NK-92 treated with Interleukin-12 subunit alpha and Interleukin-12 subunit beta, amount 100 ng/mL, for 24 hours (cell line): ENCODE results near the gene BMP6.

Experiments used
- DNase-seq: peaks from one replicate; lab custom pipeline; 2025; lab: John Stamatoyannopoulos, UW

BMP6 gene

GRCh38 chr6:7828124-7828523 lies 102.2 kb downstream of the BMP6 start:
- DNase-seq: no peak

- DNase-seq: no peak
Observed at GRCh38 chr6:7832904-7833750, 107.2 kb downstream of the BMP6 start.

GRCh38 chr6:7833751-7834070 lies 107.8 kb downstream of the BMP6 start:
- DNase-seq: no peak

DNA sequence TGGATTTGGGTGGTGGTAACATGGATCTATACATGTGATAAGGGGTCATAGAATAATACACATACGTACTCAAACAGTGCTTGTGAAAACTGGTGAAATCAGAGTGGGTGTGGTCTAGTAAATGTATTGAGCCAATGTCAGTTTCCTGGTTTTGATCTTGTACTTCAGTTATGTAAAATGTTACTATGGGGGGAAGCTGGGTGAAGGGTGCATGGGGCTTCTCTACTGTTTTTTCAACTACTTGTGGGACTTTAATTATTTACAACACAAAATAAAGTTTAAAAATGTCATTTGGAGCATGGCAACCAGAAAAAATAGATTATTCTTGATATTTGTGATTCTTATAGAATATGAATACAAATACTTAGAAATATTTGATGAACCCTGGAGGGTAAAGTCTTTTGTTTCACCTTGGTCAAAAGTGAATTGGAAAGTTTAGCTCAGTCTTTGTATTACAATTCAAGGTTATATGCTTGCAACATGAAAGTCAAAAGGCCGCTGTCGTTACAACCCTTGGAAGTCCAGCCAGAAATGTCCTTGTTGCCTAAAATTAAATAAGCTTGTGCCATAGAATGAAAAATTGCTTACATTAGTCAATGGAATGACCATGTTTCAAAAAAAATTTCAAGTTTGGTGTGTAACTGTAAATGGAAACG lies 110.6 kb downstream of the BMP6 start:
- DNase-seq: no peak

GRCh38 chr6:7841781-7842468 lies 116.0 kb downstream of the BMP6 start:
- DNase-seq: no peak

GRCh38 chr6:7846966-7847818 lies 121.3 kb downstream of the BMP6 start:
- DNase-seq: no peak

GRCh38 chr6:7848229-7848628 lies 122.3 kb downstream of the BMP6 start:
- DNase-seq: no peak

DNA sequence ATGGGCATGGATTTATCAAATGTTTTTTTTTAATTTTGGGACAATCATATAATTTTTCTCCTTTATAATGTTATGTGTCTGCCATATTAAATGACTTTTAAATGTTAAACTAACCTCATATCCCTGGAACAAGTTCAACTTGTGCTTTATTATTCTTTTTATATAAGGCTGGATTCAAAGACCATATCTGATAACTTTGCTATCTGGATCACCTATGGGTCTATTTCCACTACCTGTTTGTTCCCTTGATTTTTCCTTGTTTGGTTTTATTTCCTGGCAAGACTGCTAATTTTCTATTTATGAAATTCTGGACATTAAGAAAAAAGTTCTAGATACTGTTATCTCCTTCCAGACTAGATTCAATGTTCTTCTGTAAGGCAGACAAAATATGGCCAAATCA lies 125.9 kb downstream of the BMP6 start:
- no peak for DNase-seq

- no peak for DNase-seq
Observed at GRCh38 chr6:7859591-7859990, 133.7 kb downstream of the BMP6 start.

DNA sequence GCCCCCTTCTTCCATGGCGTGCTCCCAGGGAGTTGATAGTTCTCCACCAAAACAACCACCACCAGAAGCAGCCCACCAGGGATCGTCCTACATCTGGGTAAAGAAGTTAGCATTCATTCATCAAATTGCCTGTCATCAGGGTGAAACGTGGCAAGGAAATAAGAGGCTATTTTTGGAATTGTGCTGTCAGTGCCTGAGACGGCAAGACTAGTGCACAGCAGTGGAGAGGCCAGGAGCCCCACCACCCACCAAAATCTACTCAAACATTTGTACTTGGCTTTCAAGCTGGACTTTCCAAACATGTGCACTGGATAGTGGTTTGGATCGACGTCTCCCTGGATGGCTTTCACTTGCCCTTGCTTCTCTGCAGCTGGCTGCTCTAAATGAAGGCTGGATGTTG lies 139.9 kb downstream of the BMP6 start:
- no peak for DNase-seq

DNA sequence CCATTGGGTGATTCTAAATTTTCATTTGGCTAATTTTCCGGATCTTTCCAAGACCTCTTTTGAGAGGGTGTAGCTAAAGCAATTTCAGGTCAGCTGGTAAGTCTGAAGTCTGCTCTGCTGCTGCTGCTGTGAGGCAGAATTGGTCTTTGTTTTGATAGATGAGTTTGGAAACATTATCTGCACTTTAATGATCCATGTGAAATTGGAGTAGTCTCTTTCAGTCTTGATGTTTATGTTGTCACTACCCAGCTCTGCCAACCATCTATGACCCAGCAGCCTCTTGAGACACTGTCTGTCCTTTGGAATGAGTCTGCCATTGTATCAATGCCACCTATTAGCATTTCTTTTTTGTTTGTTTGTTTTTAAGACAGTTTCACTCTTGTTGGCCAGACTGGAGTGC lies 140.6 kb downstream of the BMP6 start:
- DNase-seq: no peak

DNA sequence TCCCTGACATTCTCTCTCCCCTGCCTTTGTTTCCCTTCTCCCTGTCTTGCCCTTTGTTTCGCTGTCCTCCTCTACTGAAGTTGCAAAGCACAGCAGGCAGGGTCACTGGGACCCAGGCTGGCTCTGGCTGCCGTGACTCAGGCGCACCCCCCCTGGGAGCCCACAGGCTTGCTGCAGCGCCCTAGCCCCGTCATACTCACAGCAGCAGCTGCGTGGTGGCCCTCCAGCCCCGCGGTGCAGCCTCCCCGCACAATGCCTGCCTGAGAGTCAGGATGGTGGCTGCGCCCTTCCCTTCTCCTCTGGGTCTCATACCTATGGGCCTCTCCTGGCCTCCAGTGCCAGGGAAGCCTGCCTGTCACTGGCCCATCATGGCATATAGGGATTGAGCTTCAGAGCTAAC lies 143.0 kb downstream of the BMP6 start:
- DNase-seq: no peak

DNA sequence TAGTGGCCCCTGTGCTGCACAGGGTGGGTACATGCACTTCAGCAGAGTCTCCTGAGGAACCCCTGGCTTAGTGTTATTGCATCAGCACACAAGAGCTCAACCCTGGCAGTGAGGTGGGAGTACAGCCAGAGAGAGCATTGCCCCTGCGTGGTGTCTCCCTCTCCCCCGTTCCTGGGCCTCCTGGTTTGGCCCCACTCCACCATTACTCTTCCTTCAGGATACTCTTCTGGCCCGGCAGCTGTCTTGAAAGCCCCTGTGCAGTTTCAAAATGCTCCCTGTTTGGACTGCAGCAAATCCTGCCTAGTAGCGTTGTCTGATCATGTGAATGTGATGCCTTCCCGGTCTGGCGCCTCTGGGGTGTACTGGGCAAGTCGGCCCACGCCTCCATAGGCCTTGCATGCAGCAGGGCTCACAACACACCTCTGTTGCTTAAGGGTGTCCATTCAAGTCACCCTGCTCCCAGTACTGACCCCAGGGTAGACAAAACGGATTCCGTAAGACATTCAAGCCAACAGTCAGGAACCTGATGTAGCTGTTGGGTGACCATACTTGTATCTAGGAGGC lies 152.6 kb downstream of the BMP6 start:
- no peak for DNase-seq

- DNase-seq: no peak
Observed at GRCh38 chr6:7879043-7879442, 153.1 kb downstream of the BMP6 start.

GRCh38 chr6:7879579-7879978 lies 153.7 kb downstream of the BMP6 start:
- no peak for DNase-seq

- no peak for DNase-seq
Observed at GRCh38 chr6:7879980-7880717, 154.2 kb downstream of the BMP6 start.

DNA sequence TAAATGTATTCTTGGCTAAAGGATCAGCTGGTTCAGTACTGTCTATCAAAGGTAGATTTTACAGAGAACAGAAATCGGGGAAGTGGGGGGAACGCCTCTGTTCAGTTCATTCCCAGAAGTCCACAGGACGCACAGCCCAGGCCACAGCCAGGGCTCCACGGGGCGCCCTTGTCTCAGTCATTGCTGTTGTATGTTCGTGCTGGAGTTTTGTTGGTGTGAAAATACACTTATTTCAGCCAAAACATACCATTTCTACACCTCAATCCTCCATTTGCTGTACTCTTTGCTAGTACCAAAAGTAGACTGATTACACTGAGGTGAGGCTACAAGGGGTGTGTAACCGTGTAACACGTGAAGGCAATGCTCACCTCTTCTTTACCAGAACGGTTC lies 154.8 kb downstream of the BMP6 start:
- DNase-seq: no peak

DNA sequence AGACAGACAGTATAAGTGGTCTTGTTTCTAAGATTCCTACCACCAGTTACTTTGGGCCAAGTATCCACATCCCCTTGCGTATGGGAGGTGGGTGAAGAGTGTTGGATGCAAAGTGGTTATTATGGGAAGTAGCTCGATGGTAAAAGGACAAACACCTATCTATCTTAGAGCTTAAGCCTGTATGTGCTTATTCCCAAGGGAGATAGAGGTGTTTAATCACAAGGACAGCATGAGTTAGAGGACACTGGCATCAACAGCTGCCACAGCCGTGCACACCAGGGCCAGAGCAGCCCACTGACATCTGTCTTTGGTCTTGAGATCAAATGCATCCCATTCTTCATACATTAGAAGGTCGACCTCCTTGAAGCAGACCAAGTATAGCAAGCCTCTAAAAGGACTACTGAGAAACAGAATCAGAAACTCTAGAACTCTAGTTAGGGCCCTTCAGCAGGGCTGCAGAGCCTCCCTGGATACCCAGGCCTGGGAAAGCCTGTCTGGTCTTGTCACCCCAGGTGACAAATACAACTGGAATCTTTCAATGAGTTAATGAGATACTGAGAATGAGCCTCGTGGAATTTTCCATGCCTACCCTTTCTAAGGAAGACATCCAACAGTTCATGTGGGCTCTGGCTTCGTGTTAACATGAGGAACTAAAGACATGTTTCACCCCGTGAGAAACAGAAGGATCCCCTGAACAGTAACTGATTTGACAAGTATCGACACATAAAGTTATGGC lies 156.0 kb downstream of the BMP6 start:
- DNase-seq: no peak

DNA sequence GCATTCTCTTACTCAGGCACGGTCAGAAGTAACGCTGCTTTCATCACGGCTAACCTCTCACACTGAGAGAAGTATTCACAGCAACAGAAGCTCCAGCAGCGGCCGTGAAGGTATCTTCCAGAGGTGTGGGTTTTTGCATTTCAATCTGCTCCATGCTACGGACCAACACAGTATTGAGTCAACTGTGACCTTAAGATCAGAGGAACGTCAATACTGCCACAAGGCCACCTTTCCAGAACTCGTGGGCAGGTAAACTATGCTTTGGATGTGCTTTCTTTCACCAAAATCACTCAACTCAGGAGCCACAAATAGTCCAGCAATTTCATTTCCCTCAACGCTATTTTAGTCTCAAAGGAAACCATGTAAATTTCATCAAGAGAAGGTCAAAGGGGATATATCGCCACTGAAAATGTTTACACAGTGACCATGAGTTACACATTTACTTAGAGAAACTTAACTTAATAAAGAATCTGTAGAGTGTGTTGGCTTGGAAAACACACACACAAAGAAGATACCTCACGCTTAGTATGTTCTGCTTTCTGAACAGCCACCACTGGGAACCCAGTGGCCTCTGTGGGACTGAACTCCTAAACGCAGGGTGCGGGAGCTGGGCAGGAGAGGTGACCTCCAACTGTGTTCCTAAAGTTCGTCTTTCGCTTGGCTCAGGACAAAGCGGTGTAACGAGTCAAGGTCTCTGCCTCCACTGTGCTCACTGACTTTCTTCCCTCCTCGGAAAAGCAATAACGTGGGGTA lies 156.8 kb downstream of the BMP6 start:
- DNase-seq: no peak

GRCh38 chr6:7883381-7883780 lies 157.5 kb downstream of the BMP6 start:
- no peak for DNase-seq
